SH-SY5Y (cell line): Measurements from ENCODE around the gene TMEM243.

Experiments used
- GATA2 ChIP-seq: IDR thresholded peaks from 2 replicates; pipeline ENCODE4 v1.6.1; 2011; ENCODE audit warnings: mild to moderate bottlenecking, low read depth, low read length
- GATA3 ChIP-seq: IDR thresholded peaks from 2 replicates; pipeline ENCODE4 v1.6.1; 2011; ENCODE audit warnings: low read depth, mild to moderate bottlenecking, low read length, moderate library complexity

DNA sequence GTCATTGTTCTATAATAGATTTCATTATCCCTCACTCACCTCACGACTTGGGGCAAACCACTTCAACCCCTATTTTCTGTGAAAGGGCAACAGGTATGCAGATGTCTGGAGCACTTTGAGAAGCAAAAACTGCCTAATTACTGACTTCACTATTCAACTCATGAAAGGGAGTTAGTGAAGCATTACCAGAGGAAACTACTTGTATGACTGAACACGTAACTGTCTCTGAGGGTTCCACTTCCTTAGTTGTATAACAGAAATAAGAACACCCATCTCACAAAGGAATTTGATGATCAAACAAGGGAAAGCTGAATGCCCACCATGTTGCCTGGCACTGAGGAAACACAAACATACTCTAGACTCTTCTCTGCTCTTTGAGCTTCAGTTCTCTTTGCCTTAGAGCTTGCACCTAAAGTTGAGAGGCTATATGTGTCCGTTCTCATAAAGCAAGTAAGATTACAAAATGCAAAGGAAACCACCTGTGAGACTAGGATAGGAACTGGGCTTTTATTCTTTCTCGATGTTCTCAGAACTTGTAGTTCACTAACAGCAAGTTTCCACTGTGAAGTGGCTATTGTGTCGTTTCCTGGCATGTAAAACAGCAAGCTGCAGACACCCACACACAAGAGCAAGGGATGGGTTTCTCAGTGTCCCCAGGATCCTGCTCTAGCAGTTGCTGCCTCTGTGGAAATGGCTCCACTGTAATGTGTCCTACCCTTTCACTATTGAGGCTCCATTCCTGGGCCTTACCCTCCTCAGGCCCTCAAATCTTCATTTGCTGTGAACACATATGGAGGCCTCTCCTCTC lies 2.6 kb downstream of the TMEM243 start:
- TF ChIP-seq GATA2 = no peak
- TF ChIP-seq GATA3 = no peak
